Measurements from ENCODE around the gene KLRC2. TPM values are rescaled to one million over a fixed set of nuclear protein-coding genes. Genes with fewer than 3 reads are reported as not detected.
"Not testable (repeated sequence)": the region's sequence is repeated elsewhere in the genome, so short reads cannot be mapped to it uniquely, and the experiment has no call there.

KLRC2 gene
- total RNA-seq, 1 donor from 2014 or later = not detected

DNA sequence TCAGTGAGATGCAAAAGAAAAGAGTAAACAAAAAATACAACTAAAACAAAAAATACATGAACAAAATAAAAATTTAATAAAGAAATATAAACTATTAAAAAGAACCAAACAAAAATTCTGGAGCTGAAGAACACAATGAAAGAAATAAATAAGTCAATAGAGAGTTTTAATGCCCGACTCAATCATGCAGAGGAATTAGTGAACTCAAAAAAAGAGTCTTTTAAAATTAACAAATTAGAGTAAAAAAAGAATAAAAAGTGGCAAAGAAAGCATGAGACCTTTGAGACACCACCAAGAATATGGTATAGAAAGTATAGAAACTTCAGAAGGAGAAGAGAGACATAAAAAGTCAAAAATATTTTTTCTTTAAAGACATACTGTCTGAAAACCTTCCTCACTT is 20.0 kb upstream of the KLRC2 start:
- TF ChIP-seq, protein P1, sequence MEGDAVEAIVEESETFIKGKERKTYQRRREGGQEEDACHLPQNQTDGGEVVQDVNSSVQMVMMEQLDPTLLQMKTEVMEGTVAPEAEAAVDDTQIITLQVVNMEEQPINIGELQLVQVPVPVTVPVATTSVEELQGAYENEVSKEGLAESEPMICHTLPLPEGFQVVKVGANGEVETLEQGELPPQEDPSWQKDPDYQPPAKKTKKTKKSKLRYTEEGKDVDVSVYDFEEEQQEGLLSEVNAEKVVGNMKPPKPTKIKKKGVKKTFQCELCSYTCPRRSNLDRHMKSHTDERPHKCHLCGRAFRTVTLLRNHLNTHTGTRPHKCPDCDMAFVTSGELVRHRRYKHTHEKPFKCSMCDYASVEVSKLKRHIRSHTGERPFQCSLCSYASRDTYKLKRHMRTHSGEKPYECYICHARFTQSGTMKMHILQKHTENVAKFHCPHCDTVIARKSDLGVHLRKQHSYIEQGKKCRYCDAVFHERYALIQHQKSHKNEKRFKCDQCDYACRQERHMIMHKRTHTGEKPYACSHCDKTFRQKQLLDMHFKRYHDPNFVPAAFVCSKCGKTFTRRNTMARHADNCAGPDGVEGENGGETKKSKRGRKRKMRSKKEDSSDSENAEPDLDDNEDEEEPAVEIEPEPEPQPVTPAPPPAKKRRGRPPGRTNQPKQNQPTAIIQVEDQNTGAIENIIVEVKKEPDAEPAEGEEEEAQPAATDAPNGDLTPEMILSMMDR (IDR thresholded peaks at IDR 0.05; ENCODE audit: insufficient read depth, low read length, poor library complexity, severe bottlenecking) = no peak
- no peaks in the 10 kb centered on the region for H3K36me3 ChIP-seq (ENCODE audit: control insufficient read depth, insufficient read depth, low read length)
- DNase-seq (ENCODE audit: low read depth) = no peak
- no peak overlapping the region for H3K4me3 ChIP-seq (ENCODE audit: low read depth, low read length)
- no peaks in the 10 kb centered on the region for H3K27me3 ChIP-seq (ENCODE audit: control insufficient read depth, insufficient read depth, low read length)

DNA sequence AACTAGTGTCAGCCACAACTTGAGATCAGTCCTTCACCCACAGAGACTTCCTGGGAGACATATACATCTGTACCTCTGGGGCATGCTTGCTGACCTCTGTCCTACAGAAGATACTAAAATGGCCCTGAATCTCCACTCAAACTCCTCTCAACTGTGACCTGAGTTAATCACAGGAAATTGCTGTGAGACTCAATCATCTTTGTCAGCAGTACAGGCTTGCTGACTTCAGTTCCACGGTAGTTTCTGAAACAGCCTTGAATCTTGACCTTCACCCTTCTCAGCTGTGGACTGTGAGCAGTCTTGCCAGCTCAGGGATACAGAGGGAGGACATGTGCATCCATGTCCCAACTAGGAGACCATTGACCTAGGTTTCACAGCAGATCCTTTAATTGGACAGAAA is 18.7 kb upstream of the KLRC2 start:
- TF ChIP-seq, protein P1 (IDR thresholded peaks at IDR 0.05; ENCODE audit: insufficient read depth, low read length, poor library complexity, severe bottlenecking) = no peak

DNA sequence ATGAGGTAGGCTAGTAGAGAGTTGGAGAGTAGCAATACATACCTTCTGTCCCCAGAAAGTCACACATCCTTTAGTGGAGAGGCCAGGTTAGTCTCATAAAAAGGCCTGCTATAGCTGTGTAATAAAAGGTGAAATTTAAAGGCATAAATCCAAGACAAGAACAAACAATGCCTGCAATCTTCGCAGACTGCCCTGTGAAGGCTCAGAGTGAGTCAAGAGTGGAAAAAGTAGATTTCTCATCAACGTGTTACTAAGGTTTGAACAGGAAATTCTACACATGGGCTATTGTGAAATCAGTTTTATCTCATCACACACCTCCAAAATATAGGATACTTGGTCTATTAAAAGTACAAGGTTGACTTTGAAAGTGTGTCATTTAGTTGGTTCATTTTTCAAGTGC is 17.3 kb upstream of the KLRC2 start, which contains the start of gene KLRC1:
TSS of gene KLRC1 (minus strand) at position 222 of the 400 bp plus-strand sequence. CDS start 2,221 bp downstream, outside the sequence.
- TF ChIP-seq, protein P1 (IDR thresholded peaks at IDR 0.05; ENCODE audit: insufficient read depth, low read length, poor library complexity, severe bottlenecking) = no peak
- Histone ChIP-seq H3K36me3 (ENCODE audit: control insufficient read depth, insufficient read depth, low read length) (no peaks in the 10 kb centered on the region), H3K4me3 (ENCODE audit: low read depth, low read length) (no peak within 1 kb of the TSS), H3K27me3 (ENCODE audit: control insufficient read depth, insufficient read depth, low read length) (no peaks in the 10 kb centered on the region)
- no peak for DNase-seq (ENCODE audit: low read depth)

More for the DNA sequence above, 18.7 kb upstream of the KLRC2 start:
- peak; percentile 1 for DNase-seq (ENCODE audit: low read depth)
- no peak overlapping the region for H3K4me3 ChIP-seq (ENCODE audit: low read depth, low read length)
- H3K36me3 ChIP-seq (ENCODE audit: control insufficient read depth, insufficient read depth, low read length) = no peaks in the 10 kb centered on the region
- no peaks in the 10 kb centered on the region for H3K27me3 ChIP-seq (ENCODE audit: control insufficient read depth, insufficient read depth, low read length)

DNA sequence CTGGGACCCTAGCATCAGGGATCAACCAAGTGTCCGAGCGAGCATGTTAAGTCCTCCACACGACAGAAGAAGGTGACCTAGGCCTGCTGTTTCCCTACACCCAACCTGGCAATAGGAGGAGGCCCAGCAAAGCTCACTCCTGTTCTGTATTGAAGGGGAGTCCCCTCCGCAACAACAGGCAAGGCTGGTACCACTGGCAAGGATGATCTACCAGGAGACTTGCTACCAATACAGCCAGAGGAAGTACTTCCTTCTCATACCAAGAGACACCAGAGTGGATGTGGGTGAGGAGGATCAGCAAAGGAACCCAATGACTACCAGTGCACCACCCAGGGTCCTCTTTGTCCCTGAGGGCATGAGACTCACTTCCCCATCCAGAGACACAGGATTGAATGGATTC is 12.4 kb upstream of the KLRC2 start:
- no peak for DNase-seq (ENCODE audit: low read depth)
- TF ChIP-seq, protein P1 (IDR thresholded peaks at IDR 0.05; ENCODE audit: insufficient read depth, low read length, poor library complexity, severe bottlenecking) = no peak
- H3K36me3 ChIP-seq (ENCODE audit: control insufficient read depth, insufficient read depth, low read length) = no peaks in the 10 kb centered on the region
- no peaks in the 10 kb centered on the region for H3K27me3 ChIP-seq (ENCODE audit: control insufficient read depth, insufficient read depth, low read length)
- no peak overlapping the region for H3K4me3 ChIP-seq (ENCODE audit: low read depth, low read length)

DNA sequence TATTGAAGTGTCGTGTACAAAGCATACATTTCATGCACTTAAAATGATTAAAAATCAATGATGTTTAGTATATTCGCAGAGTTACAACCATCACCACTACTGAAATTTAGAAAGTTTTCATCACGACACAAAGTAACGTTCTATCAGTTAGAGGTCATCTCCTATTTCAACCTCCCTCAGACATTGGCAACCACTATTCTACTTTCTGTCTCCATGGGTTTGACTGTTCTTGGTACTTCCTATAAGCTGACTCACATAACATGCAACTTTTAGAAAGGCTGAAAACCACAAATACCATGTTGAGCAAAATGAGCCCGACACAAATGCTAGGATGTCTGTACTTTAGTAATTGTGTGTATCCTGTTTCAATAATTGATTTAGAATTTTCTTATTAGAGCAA is 10.2 kb upstream of the KLRC2 start:
- not testable (repeated sequence) for H3K36me3 ChIP-seq (ENCODE audit: control insufficient read depth, insufficient read depth, low read length); H3K27me3 ChIP-seq (ENCODE audit: control insufficient read depth, insufficient read depth, low read length); H3K4me3 ChIP-seq (ENCODE audit: low read depth, low read length); DNase-seq (ENCODE audit: low read depth)

DNA sequence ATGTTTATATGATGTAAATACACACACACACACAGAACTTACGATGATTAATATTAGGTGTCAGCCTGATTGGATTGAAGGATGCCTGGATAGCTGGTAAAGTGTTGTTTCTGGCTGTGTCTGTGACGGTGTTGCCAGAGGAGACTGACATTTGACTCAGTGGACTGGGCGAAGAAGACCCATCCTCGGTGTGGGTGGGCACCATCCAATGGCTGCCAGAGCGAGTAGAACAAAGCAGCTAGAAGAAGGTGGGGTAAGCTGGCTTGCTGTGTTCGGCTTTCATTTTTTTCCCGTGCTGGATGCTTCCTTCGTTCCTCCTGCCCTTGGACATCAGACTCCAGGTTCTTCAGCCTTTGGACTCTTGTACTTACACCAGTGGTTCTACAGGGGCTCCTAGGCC is 5.3 kb upstream of the KLRC2 start:
- not testable (repeated sequence) for H3K4me3 ChIP-seq (ENCODE audit: low read depth, low read length); H3K36me3 ChIP-seq (ENCODE audit: control insufficient read depth, insufficient read depth, low read length)

DNA sequence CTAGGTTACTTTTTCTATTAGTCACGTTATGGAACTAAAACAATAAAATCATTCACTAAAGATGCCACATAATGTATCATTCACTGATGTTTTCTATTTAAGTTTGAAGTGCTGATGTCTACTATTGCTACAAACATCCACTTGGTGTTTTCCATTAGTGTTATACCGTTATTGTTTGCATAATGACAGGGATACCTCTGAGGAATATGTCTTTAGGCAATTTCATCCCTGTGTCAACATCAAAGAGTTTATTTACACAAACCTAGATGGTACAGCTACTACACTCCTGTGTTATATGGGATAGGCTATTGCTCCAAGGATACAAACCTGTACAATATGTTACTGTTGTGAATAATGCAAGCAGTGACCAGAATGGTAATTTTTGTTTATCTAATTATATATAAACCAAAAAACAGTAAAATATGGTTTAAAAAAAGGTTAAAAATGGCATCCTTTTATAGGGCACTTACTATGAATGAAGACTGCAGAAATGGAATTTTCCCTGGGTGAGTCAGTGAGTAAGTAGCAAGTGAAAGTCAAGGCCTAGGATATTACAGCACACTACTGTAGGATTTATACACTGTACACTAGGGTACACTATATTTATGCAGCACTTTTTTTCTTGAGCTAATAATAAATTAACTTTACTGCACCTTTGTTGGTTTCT is 3.9 kb upstream of the KLRC2 start:
- H3K36me3 ChIP-seq (ENCODE audit: control insufficient read depth, insufficient read depth, low read length); DNase-seq (ENCODE audit: low read depth); H3K4me3 ChIP-seq (ENCODE audit: low read depth, low read length); H3K27me3 ChIP-seq (ENCODE audit: control insufficient read depth, insufficient read depth, low read length): not testable (repeated sequence)

More for the DNA sequence above, 5.3 kb upstream of the KLRC2 start:
- not testable (repeated sequence) for DNase-seq (ENCODE audit: low read depth); H3K27me3 ChIP-seq (ENCODE audit: control insufficient read depth, insufficient read depth, low read length)

DNA sequence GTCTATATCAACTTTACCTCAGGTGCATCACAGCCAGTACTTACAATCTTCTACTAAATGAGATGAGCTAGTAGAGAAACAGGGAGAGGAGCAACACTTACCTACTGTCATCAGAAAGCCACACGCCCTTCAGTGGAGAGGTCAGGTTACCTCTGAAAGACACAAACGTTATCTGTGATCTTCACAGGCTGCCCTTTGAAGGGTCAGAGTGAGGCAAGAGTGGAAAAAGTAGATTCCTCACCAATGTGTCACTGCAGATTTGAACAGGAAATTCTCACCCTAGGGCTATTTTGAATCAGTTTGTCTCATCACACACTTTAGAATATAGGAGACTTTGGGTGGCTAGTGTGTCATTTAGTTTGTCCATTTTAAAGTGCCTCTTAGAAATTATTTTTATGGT is 1.8 kb upstream of the KLRC2 start:
- not testable (repeated sequence) for H3K27me3 ChIP-seq (ENCODE audit: control insufficient read depth, insufficient read depth, low read length); H3K36me3 ChIP-seq (ENCODE audit: control insufficient read depth, insufficient read depth, low read length); DNase-seq (ENCODE audit: low read depth); H3K4me3 ChIP-seq (ENCODE audit: low read depth, low read length)

DNA sequence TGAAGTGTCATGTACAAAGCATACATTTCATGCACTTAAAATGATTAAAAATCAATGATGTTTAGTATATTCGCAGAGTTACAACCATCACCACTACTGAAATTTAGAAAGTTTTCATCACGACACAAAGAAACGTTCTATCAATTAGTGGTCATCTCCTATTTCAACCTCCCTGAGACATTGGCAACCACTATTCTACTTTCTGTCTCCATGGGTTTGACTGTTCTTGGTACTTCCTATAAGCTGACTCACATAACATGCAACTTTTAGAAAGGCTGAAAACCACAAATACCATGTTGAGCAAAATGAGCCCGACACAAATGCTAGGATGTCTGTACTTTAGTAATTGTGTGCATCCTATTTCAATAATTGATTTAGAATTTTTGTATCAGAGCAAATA is 5.2 kb downstream of the KLRC2 start:
- not testable (repeated sequence) for H3K36me3 ChIP-seq (ENCODE audit: control insufficient read depth, insufficient read depth, low read length); H3K4me3 ChIP-seq (ENCODE audit: low read depth, low read length); DNase-seq (ENCODE audit: low read depth); H3K27me3 ChIP-seq (ENCODE audit: control insufficient read depth, insufficient read depth, low read length)

DNA sequence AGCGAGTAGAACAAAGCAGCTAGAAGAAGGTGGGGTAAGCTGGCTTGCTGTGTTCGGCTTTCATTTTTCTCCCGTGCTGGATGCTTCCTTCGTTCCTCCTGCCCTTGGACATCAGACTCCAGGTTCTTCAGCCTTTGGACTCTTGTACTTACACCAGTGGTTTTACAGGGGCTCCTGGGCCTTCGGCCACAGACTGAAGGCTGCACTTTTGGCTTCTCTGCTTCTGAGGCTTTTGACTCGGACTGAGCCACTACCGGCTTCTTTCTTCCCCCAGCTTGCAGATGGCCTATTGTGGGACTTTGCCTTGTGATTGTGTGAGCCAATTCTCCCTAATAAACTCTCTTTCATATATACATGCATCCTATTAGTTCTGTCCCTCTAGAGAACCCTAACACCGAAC is 9.9 kb downstream of the KLRC2 start:
- H3K4me3 ChIP-seq (ENCODE audit: low read depth, low read length); H3K36me3 ChIP-seq (ENCODE audit: control insufficient read depth, insufficient read depth, low read length); H3K27me3 ChIP-seq (ENCODE audit: control insufficient read depth, insufficient read depth, low read length); DNase-seq (ENCODE audit: low read depth): not testable (repeated sequence)

Measured in kidney epithelial cell (primary cell).